HepG2 (cell line): ENCODE measurements around the gene ESRP2. TPM values are rescaled to one million over a fixed set of nuclear protein-coding genes. Genes with fewer than 3 reads are reported as not detected.

Source experiments
- ATF7 ChIP-seq, 2 experiments: fragments of 450-650 bp in 1 of 2; sonication (generic) in 1 of 2; formaldehyde crosslinking in 1 of 2; IDR thresholded peaks; 2 replicates each; pipeline versions ENCODE4 v1.4.0 to v1.6.1; 2016 to 2020; ENCODE audit warnings: antibody characterized with exemption in 1 of 2, mild to moderate bottlenecking in 1 of 2, missing genetic modification reagents in 1 of 2
- FOXM1 ChIP-seq: sonication (generic); formaldehyde crosslinking; IDR thresholded peaks from 2 replicates; pipeline ENCODE4 v1.5.0; 2020; ENCODE audit warnings: missing genetic modification reagents
- IKZF1 ChIP-seq: fragments of 450-650 bp; IDR thresholded peaks from 2 replicates; pipeline ENCODE4 v1.7.1; 2016
- ISX ChIP-seq: sonication (generic); formaldehyde crosslinking; conservative IDR thresholded peaks from 2 replicates; pipeline ENCODE4 v1.5.0; 2020; ENCODE audit warnings: missing genetic modification reagents
- MAFK ChIP-seq, 2 experiments: IDR thresholded peaks in 1 of 2; conservative IDR thresholded peaks in 1 of 2; 2 replicates each; pipeline ENCODE4 v1.6.1; 2011; ENCODE audit warnings: improper control_type of control experiment in 2 of 2, low read length in 2 of 2
- ONECUT2 ChIP-seq: sonication (generic); formaldehyde crosslinking; IDR thresholded peaks from 2 replicates; pipeline ENCODE4 v1.4.0; 2020; ENCODE audit warnings: missing genetic modification reagents
- PHB2 ChIP-seq: fragments of 450-650 bp; IDR thresholded peaks from 2 replicates; pipeline ENCODE4 v1.6.1; 2018; ENCODE audit not compliant: partially characterized antibody
- RAD51 ChIP-seq: fragments of 450-650 bp; IDR thresholded peaks from 2 replicates; pipeline ENCODE4 v1.6.1; 2016; ENCODE audit warnings: borderline replicate concordance
- SKI ChIP-seq: fragments of 450-650 bp; IDR thresholded peaks from one replicate; pipeline ENCODE4 v1.6.1; 2018; ENCODE audit warnings: mild to moderate bottlenecking; ENCODE audit not compliant: partially characterized antibody
- SNAI1 ChIP-seq: sonication (generic); formaldehyde crosslinking; IDR thresholded peaks from 2 replicates; pipeline ENCODE4 v1.5.0; 2020; ENCODE audit warnings: mild to moderate bottlenecking, missing genetic modification reagents, borderline replicate concordance
- SNAPC5 ChIP-seq: sonication (generic); formaldehyde crosslinking; IDR thresholded peaks from 2 replicates; pipeline ENCODE4 v1.8.1; 2023; ENCODE audit warnings: mild to moderate bottlenecking, missing genetic modification reagents, borderline replicate concordance
- TEAD2 ChIP-seq: sonication (generic); formaldehyde crosslinking; IDR thresholded peaks from 2 replicates; pipeline ENCODE4 v1.9.0; 2021; ENCODE audit warnings: missing genetic modification reagents
- TGIF2 ChIP-seq: IDR thresholded peaks from 2 replicates; pipeline ENCODE4 v1.6.1; 2016; ENCODE audit warnings: control low read depth, missing compliant biosample characterization
- THYN1 ChIP-seq: sonication (generic); formaldehyde crosslinking; IDR thresholded peaks from 2 replicates; pipeline ENCODE4 v1.8.1; 2023; ENCODE audit warnings: low read depth, mild to moderate bottlenecking, moderate library complexity, missing genetic modification reagents, borderline replicate concordance
- UBTF ChIP-seq: sonication (generic); formaldehyde crosslinking; IDR thresholded peaks from 2 replicates; pipeline ENCODE4 v1.4.0; 2020; ENCODE audit warnings: mild to moderate bottlenecking, missing genetic modification reagents
- XRCC5 ChIP-seq: fragments of 200-400 bp; formaldehyde crosslinking; optimal IDR thresholded peaks from 2 replicates; pipeline ENCODE3; 2017; ENCODE audit warnings: mild to moderate bottlenecking, low read length
- ZNF12 ChIP-seq: sonication (generic); formaldehyde crosslinking; IDR thresholded peaks from 2 replicates; pipeline ENCODE4 v1.5.0; 2020; ENCODE audit warnings: missing genetic modification reagents
- ZNF160 ChIP-seq: sonication (generic); formaldehyde crosslinking; IDR thresholded peaks from 2 replicates; pipeline ENCODE4 v1.8.0; 2022; ENCODE audit warnings: mild to moderate bottlenecking, inconsistent platforms, missing genetic modification reagents
- ZNF282 ChIP-seq: fragments of 450-650 bp; IDR thresholded peaks from 2 replicates; pipeline ENCODE4 v1.6.1; 2018; ENCODE audit not compliant: partially characterized antibody
- ZNF501 ChIP-seq: sonication (generic); formaldehyde crosslinking; IDR thresholded peaks from 2 replicates; pipeline ENCODE4 v1.5.1; 2020; ENCODE audit warnings: mild to moderate bottlenecking, moderate library complexity, missing genetic modification reagents
- ZNF577 ChIP-seq: sonication (generic); formaldehyde crosslinking; IDR thresholded peaks from 2 replicates; pipeline ENCODE4 v1.4.0; 2020; ENCODE audit warnings: mild to moderate bottlenecking, low read depth, missing genetic modification reagents, borderline replicate concordance
- polyA plus RNA-seq, 8 experiments: library from polyadenylated mRNA; depleted of rRNA in 3 of 8; stranded (reverse) in 7 of 8; unstranded in 1 of 8; fragments of >200 nt; fragmentation: Illumina TruSeq in 4 of 8; extraction: Trizol in 4 of 8; gene quantifications; 2 replicates each; pipeline versions ENCODE4 v1.2.1 to v1.2.3, GENCODE V29; 2011 to 2016; ENCODE audit warnings: low read depth in 4 of 8, missing spikeins in 1 of 8, mixed read lengths in 1 of 8; ENCODE audit not compliant: insufficient read depth in 1 of 8
- total RNA-seq, 5 experiments: library from RNA; depleted of rRNA; stranded (reverse); fragments of >200 nt; fragmentation: Illumina TruSeq; extraction: Trizol; gene quantifications; 2 replicates each; pipeline ENCODE4 v1.2.3, GENCODE V29; 2016; ENCODE audit warnings: low read depth in 1 of 5
- TF ChIP-seq, protein P1 (sequence below), 2 experiments: sonication (generic) in 1 of 2; formaldehyde crosslinking in 1 of 2; IDR thresholded peaks; 2 replicates each; pipeline versions ENCODE4 v1.4.0 to v1.6.1; 2016 to 2020; ENCODE audit warnings: borderline replicate concordance in 1 of 2, low read depth in 1 of 2, mild to moderate bottlenecking in 1 of 2, missing genetic modification reagents in 1 of 2

The ESRP2 gene
- total and polyA plus RNA-seq, 2 of the 13 experiments (the other 11 are each of a cell fraction or from before 2014, with no cell fraction given) = 21.1 to 32.4 TPM

GRCh38 chr16:68236137-68236825 is 354 bp upstream of the ESRP2 start (continued):
- peak; percentile 60 for TF ChIP-seq SKI
- TF ChIP-seq SNAI1 = peak; percentile 93
- no peak for TF ChIP-seq ZNF577 (CRISPR knock-in tag)
- no peak for TF ChIP-seq FOXM1 (CRISPR knock-in tag)
- TF ChIP-seq, protein P1, sequence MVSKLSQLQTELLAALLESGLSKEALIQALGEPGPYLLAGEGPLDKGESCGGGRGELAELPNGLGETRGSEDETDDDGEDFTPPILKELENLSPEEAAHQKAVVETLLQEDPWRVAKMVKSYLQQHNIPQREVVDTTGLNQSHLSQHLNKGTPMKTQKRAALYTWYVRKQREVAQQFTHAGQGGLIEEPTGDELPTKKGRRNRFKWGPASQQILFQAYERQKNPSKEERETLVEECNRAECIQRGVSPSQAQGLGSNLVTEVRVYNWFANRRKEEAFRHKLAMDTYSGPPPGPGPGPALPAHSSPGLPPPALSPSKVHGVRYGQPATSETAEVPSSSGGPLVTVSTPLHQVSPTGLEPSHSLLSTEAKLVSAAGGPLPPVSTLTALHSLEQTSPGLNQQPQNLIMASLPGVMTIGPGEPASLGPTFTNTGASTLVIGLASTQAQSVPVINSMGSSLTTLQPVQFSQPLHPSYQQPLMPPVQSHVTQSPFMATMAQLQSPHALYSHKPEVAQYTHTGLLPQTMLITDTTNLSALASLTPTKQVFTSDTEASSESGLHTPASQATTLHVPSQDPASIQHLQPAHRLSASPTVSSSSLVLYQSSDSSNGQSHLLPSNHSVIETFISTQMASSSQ (IDR thresholded peaks at IDR 0.05; ENCODE audit: low read depth) = no peak
- TF ChIP-seq, protein P1 (CRISPR knock-in tag; IDR thresholded peaks at IDR 0.05; ENCODE audit: borderline replicate concordance) = peak; percentile 51; the same call in 1 of the 2 replicates
- no peak for TF ChIP-seq ONECUT2 (CRISPR knock-in tag)
- TF ChIP-seq ISX (CRISPR knock-in tag) = peak; percentile 90; the same call in 1 of the 2 replicates
- TF ChIP-seq ZNF501 (CRISPR knock-in tag) = peak; percentile 63
- no peak for TF ChIP-seq ATF7 (IDR thresholded peaks at IDR 0.05)
- no peak for TF ChIP-seq ATF7 (CRISPR knock-in tag; IDR thresholded peaks at IDR 0.05)
- TF ChIP-seq THYN1 (CRISPR knock-in tag) = no peak
- TF ChIP-seq RAD51 = peak; percentile 67; the same call in 1 of the 2 replicates
- no peak for TF ChIP-seq IKZF1
- no peak for TF ChIP-seq PHB2
- TF ChIP-seq MAFK (conservative IDR thresholded peaks at IDR 0.05 in 1 of 2, IDR thresholded peaks at IDR 0.05 in 1 of 2; ENCODE audit: low read length in 2 of 2) = no peak
- TF ChIP-seq XRCC5 = peak; percentile 5
- TF ChIP-seq ZNF160 (CRISPR knock-in tag) = no peak; the same call in 1 of the 2 replicates
- TF ChIP-seq ZNF12 = 0 out of 2 replicates have a peak, but pooled peaks have one; percentile 2
- TF ChIP-seq TGIF2 (CRISPR knock-in tag) = peak; percentile 46; the same call in 1 of the 2 replicates
- TF ChIP-seq SNAPC5 (CRISPR knock-in tag) = no peak
- 0 out of 2 replicates have a peak, but pooled peaks have one; percentile 59 for TF ChIP-seq TEAD2 (CRISPR knock-in tag)
- no peak for TF ChIP-seq UBTF (CRISPR knock-in tag)
- no peak for TF ChIP-seq ZNF282
